NCI-H2171 (cell line): ENCODE measurements around the gene ENAH.

Source experiments
- DNase-seq: peaks from one replicate; lab custom pipeline; 2025; lab: John Stamatoyannopoulos, UW

ENAH gene

DNA sequence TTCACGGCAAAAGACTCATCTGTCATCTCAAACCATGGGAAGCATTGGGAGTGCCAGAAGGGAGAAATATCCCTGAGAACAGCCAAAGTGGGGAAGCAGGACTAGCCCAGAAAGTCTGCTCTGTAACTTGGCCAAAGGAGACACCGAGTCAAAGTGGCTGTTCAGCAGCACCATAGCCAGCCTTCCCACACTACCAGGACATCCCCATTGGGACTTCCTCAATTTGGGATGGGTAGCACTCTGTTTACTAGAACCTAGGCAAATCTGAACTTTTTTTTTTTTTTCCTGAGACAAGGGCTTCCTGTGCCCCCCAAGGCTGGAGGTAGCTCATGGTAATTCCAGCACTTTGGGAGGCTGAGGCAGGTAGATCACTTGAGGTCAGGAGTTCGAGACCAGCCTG is 93.0 kb downstream of the ENAH start:
- no peak for DNase-seq

DNA sequence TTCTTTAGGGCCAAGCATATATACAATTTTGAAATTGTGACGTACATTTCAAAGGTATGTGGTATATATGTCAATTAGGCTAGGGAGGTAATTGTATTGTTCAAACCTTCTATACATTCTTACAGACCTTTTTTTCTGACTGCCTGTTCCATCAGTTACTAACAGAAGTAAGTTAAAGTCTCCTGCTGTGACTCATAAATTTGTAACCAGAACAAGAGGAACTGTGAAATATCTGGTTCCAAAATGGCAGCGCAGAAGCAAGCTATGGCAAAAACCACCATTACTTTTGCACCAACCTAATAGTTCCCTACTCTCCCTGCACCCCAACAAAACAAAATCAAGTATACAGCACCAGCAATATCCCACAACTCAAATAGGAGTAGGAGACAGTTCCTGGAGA is 93.6 kb downstream of the ENAH start:
- DNase-seq, result no peak

DNA sequence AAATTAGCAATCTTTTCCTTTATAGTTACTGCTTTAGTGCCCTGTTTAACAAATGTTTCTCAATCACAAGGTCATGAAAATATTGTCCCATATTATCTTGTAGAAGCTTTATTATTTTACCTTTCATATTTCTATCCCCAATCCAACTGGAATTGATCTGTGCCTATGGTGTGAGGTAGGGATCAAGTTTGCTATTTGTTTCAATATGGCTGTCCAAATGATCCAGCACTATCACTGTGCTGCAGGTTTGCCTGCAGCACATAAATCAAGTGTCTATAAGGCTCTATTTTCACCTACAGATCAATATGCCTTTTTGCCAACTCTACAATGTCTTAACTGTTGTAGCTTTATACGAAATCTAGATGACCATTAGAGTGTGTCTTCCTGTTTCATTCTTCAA is 96.2 kb downstream of the ENAH start:
- no peak for DNase-seq

DNA sequence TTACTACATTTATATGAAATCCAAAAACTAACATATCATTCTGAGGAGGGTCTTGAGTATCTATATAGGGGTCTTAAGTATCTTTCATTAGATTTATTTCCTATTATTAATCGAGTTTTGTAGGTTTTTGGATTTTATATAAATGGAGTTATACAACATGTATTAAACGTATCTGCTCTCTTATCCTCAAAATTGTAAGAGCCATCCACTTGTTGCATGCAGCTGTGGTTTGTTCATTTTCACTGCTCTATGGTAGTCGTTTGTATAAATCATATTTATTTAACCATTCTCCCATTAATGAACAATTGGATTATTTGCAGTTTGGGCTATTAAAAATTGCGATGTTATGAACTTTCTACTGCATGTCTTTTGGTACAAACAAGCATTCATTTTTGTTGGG is 97.1 kb downstream of the ENAH start:
- no peak for DNase-seq

DNA sequence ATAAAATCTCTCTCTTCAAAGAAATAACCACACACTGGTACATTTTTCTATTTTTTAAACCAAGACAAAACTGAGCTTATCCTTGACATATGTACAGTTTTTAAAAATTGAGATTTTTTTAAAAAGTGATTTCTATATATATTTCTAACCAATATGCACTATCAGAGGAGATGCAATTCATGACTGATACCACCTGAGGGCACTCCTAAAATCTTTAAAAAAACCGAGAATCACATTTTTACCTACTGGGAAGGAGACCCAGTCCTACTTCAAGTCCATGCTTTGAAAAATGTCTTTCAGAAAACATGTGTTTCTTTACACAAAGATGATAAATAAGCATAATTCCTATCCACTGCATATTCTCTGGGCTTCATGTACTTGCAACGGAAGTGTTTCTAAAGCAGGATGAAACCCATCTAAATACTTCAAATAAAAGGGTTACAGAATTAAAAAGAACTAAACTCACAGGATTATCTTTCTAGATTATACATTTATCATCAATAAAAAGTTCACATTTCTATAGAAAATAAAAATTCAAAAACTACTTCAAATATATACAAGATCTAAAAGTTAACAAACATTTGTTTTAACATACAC is 98.6 kb downstream of the ENAH start:
- DNase-seq, result peak; percentile 14

DNA sequence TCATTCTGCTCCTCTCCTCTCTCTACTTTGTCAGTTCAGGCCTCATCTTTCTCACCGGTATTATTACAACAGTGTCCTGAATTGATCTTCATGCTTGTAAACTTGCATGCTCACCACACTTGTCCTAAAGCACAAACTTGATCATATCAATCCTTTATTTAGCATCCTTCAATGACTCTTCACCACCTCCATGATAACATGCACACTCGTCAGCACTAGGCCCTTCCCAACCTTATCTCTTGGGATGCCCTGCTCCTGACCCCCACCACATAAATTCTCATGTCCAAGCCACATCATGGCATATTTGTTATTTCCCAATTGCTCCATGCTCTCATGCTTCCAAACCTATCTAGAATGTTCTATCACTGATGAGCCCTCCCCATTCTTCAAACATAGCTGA is 103.1 kb downstream of the ENAH start:
- no peak for DNase-seq

DNA sequence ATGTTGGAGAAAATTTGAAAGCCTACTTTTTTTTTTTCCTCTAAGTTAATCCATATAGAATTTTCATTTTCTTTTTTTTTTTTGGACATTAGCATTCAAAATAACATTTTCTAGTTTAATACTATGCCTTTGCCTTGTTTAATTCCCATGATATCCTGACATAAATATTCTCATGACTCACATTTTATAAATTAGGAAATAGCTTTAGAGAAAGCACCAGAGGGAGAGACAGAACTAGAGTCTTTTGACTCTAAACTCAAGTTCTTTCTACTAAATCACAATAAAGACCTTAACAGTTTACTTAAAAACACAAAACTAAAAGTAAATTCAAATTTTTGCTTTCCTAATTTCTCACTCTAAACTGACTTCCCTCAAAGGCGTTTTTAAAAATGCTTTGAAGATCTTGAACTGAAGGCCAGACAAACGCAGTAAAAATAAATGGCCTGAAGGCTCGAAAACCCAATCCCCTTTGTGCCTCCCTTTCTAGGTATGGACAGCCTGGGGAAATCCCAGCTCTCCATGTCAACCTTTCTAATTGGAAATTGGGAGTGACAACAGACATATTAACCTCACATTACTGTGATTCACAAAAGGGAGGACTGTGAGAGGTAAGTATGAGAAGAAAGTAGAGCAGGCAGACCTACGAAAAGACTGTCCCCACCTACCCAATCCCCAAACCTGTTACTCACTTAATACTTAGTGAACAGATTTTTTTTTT is 104.6 kb downstream of the ENAH start:
- no peak for DNase-seq

DNA sequence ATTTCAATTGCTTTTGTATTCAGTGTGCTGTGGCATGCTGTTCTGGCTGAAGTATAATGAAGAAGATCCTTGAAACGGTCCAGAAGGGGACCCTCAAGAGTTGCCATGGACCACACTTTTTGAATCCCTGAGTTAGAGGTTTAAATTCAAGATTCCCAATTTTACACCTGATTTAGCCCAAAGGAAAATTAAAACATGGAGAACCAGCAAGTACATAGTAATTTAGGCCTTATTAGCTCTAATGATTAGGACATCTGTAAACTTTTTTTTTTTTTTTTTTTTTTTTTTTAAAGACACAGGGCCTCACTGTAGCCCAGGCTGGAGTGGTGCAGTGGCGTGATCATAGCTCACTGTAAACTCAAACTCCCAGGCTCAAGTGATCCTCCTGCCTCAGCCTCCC is 107.3 kb downstream of the ENAH start:
- DNase-seq, result no peak

DNA sequence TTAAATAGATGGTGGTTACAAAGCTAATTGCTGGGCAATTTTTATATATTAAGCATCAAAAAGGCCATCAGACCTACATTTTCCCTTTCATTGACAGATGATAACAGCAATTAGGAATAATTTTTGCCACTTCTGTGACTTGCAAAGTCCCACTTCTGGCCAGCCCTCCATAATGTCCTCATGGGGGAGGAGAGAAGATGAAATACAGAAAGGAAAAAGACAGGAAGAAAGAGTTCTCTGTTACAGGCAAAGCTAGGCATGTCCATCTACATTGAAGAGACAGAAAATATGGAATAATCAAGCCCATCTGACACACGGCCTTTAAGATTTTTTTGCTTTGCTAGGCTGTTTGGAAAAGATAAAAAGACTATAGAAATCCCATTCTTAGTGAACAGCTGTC is 108.0 kb downstream of the ENAH start:
- no peak for DNase-seq

DNA sequence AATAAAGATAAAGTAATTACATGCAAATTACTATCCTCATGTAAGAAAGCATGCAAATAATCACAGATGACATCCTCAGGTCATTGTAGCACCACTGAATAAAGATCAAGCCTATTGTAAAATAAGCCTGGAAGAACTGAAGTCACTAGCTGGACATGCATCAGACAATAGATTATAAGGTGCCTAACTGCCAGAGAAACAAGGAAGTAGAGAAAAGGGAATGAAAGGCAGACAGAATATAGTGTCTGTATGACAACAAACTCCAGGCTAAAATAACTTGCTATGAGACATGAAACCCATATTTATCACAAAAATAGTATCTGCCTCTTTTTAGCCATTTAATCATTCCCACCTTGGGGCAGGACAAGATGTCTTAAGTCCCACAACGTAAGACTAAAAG is 108.7 kb downstream of the ENAH start:
- DNase-seq, result no peak

DNA sequence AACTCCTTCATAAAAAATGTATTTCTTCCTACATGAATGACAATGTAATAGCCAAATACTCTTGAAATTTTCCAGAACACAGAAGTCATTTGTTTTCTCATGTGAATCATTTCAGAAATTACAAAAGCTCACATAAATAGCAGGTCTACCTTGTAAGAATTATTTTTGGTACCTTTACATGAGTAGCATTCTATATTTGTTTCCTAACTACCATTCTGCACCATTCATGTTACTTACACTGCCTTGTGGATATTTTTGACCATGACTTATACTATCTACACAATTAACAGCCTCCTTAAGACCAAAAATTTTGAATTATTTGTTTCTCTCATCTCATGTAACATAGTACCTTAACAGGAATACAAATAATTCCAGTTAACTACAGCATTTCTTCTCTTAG is 109.6 kb downstream of the ENAH start:
- no peak for DNase-seq

DNA sequence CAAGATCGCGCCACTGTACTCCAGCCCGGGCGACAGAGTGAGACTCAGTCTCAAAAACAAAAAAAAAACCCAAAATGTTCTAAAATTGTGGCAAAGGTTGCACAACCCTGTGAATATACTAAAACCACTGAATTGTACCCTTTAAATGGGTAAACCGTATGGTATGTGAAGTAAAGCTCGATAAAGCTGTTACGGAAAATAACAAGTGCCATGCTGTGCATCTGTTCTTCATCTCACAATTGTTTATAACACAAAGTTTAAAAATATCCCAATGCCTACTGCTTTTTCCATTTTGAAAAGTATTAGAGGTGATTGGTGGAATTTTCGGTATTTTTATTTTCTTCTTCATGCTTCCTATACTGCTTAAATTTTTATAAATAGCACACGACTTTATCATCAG is 111.5 kb downstream of the ENAH start:
- DNase-seq, result no peak

DNA sequence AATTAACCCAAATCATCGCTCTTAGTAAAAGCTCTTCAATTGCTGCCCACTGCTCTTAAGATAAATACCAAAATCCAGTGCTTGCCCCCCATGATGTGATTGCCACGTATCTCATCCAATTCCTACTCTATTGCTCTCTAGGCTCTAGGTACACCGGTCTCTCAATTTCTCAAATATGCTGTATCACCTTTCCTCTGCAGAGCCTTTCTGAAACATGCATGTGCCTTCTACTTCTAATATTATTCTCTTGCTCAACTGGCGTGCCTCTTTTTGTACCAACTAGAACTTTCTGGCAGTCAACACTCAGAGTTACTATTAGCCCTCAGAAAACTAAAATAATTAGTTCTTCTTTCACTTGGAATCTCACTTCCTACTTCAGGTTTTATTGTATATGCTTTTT is 113.3 kb downstream of the ENAH start:
- DNase-seq, result no peak

DNA sequence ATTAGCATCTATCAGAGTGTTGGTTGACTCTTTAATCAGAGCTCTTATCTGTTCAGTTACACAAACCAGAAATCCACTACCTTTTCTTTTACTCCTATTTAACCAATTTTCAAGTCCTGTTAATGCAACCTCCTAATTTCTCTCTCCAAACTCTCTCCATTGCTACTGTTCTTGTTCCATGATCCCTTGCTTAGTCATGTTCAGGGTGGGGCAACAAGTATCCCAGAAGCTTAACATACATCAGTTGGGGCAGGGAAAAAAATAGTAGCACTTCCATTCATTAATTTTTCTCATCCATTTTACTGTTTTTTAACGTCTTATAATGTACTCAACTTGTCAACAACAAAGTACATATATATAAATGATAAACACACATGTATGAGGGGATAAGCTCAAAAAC is 113.9 kb downstream of the ENAH start:
- no peak for DNase-seq

DNA sequence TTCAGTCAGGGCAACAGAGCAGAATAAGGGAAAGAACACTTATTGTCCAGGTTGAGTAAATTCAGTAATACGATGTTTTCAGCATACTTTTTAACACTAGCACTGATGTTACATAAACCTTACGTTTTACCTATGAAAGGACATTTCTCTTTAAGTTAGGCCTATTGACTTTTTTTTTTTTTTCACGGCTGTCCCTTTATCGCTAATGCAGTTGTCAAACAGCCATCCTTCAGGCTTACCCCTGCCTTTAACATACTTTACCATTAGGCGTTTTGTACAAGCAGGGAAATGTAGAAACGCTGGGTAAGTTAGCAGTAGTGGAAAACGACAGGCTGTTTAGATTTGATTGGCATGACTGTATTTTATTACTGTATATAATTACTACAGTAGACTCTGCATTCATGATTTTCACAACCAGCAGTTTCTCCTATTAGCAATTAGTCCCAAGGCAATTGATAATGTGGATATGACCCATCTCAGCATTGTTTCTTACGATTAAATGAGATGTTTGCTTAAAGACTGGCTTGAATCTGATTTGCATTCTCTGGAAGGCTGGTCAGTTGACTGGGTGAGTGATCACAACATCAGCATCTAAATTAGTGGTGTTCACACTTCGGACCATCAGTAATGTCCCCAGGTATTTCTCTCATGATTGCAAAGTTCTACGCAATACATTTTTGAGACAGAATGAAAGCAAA is 115.2 kb downstream of the ENAH start:
- no peak for DNase-seq

DNA sequence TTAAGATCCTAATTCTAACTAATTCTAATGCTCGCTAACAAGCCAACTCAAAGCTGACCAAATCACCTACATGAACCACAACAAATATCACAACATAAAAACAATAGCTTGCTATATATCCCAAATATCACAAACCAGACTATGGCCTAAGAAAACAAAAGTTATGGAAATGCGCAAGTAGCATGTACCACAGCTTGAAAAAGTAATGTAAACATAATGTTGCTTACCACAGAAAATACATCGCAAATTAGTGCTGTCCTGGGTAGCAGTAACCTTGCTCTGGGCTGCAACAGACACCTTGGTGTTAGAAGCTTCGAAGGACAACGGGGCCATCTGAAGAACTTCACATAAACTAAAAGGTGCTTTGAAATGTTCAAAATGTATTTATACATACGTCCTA is 117.6 kb downstream of the ENAH start:
- DNase-seq, result no peak

DNA sequence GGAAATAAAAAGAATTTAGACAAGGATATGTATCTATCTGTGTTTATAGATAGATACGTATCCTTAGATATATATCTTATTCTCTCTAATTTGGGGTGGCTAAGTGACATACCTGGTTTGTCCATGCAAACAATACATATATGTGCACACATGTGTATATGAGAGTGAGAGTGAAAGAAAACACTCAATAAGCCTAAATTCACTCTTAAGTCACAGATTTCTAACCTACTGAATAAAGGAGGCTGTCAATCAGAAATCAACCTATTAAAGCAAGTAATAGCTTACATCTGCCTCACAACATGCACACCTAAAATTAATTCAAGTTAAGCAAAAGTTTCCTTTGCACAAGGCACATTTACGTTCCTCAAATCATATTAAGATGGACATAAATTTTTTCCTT is 118.2 kb downstream of the ENAH start:
- no peak for DNase-seq

DNA sequence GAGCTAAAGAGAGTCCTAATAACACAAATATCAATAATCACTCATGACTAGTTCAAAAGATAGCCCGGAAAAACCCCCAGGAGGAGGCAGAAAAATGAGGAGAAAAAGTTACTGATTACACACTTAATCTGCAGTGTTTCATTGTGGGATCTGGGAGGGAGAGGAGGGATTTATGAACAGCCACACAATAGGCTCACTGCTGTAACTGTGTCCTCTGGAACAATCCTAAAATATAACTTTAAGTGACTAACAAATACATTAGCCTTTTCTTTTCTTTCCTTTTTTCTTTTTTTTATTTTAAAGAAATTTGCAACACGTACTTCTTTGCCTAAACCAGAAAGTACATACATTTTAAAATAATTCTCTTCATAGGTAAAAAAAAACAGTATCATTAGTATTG is 118.8 kb downstream of the ENAH start:
- no peak for DNase-seq

DNA sequence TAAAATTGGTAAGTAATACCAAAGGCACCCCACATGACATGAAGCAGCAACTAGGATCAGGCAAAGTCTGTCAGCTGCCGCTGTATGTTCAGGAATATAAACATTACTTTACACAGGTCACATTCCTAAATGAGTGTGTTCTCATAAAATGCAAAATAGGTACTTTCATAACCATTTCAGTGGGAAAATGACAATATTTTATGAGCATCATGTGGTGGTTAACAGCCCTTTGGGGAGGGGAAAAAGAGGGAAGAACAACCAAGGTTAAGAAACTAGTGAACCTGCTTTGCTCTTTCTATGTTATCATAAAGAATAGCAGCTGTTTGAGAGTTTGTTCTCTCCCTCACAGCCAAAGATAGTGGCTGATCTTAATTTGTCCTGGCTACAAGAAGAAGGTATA is 119.7 kb downstream of the ENAH start:
- DNase-seq, result no peak

DNA sequence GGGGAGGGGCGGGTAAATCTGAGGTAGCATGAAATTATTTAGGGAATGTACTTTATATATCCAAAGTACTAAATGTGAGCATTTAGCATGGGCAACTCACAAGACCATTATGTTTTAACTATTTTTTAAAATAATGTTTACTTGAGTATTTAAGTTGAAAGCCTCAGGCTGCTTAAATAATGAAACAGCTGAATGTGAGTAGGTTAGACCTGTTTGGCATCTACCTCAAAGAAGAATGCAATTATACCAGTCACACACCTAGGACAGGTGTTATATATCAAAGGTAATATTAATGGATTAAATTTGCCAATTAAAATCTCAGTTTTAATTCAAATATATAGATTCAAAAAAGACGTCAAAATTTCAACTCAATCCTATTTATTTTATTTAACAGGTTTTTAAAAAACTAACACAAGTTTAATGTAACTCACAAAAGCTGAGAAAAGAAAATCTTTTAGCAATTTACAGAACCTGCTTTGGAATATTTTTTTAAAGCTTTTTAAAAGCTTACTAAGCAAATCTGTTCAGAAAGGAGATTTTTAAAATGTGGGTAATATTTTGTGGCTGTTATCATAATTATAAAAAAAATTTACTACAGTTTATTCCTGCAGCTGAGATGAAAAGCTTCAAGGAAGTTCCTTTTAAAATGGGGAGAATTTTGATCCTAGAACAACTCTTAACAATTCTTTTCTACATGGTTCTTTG is 120.5 kb downstream of the ENAH start:
- no peak for DNase-seq

DNA sequence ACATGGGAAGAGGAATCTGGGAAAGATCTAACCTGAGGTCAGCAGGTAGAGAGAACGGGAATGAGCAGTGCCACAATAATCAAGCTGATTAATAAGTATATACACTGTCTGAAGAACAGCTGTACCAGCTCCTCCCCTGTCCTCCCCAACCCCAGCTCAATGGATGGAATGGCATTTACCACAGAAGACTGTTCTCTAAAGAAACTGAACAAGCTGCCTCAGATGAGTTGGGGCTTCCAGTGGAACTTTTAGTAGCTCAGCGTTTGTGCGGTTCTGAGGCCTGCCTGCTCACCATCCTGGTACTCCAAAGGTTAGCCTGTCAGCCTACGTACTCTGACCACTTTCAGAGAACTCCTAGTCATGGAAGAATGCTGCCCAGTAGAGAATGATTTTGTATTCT is 123.2 kb downstream of the ENAH start:
- no peak for DNase-seq

DNA sequence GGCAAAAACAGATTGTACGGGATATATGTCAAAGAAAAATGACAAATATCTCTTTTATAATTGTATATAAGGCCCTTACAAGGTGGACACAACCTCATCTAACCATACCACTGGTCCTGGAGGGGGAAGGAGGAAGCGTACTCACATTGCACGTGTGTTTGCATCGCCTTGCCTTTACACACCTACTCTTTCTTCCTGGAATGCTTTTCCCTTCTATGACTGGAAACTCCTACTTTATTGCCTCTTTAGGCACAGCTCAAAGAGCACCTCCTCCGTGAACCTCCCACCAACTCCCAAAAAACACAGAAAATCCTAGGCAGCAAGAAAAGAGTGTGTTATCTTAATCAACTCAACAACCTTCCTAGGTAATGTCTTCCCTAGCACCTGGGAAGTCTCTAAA is 125.3 kb downstream of the ENAH start:
- no peak for DNase-seq

DNA sequence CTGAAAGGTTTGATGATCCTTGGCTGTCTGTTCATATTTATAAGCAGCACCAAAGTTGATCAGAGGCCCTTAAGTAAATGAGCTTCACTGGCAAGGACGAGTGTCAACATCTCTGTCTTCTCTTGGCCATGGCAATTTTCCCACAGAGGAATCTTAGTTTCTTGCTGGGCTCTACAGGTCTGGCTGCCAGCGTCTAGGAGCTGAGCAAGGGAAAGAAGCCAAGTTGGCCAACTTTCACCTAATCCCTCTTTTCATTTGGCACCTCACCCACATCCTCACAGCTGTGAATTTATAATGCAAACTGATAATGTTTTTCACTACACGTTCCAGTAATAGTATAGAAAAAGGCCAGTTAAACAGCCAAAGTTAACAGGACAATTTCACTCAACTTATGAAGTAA is 126.0 kb downstream of the ENAH start:
- no peak for DNase-seq
